ENCODE results near the gene SCLY. TPM values are rescaled to one million over a fixed set of nuclear protein-coding genes. Genes with fewer than 3 reads are reported as not detected.

Gene SCLY
- total and polyA plus RNA-seq, 2 of the 13 experiments (the other 11 are each of a cell fraction or from before 2014, with no cell fraction given) = 27.9 to 38.6 TPM

DNA sequence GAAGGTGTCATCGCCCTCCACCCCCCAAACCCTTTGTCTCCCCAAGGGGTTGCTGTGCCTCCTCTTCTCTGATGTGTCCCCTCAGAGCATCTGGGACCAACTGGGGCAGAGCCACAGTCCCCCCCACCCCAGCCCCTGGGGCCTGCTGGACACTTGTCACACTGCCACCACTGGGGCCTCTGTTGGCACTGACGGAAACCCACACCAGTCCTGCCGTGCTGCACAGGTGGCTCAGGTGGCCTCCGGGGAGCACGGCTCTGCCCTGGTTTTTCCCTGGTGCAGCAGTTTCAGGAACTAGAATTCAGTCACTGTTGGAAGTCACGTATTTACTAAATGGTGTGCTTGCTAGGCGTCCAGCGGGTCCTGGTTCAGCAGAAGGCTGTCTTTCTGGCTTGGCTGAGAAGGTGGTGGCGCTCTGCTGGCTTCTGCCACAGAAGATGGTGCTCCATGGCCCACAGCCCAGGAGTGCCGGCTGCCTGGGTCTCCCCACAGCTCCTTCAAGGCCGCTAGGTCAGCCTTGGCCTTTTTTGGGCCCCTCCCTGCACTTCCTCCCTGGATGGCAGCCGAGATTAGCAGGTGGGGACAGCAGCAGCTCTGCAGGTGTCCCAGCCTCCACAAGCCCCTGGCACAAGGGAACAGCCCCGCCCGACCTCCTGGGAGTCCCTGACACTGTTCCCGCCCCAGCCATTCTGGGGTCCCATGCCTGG is 59.1 kb downstream of the SCLY start:
- intact Hi-C loops (cut with micrococcal nuclease; ENCODE audit: unreplicated experiment) = no loop called here

DNA sequence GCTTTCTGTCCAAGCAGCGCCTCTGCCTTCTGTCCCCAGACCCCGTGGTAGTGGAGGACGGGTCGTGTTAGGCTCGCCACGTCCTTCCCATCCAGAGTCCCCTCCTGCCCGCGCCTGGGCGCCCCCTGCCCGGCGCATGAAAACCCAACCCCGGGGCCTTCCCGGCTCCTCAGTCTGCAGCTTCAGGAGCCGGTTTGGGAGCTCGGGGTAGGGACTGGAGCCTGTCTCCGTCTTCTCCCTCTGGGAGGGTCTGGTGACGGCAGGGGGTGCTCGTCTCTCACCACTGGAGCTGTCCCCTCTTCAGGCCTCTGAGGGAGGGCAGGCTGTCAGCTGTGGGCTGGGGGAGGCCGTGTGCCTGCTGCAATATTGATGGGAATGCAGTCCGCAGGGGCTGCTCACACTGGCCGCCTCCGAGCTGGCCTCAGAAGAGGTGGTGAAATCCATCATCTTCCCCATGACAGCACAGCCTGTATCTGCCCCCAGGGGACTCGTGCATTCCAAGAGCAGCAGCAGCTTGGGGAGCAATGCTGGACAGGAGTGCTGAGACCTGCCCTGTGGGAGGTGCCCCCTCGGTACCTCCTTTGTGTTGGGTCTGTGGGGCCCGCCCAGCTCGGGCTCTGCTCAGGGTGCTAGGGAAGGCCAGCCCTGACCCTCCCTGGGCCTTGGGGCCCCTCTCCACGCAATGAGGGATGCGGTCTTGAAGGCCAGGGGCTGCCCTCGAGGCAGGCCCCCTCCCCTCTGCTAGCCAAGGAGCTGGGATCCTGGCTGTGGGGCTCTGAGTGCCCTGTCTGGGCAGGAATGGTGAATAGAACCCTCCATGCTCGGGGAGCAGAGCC is 59.9 kb downstream of the SCLY start:
- in situ Hi-C loops (cut with HindIII; ENCODE audit: extremely low pct_ligation_motif_present, low pct_unique_long_range_greater_than_20kb) (no loop called here), intact Hi-C loops (cut with micrococcal nuclease; ENCODE audit: unreplicated experiment) (no loop called here)
- H3K4me3 ChIP-seq (replicated peaks in 1 of 3; ENCODE audit: insufficient read depth in 1 of 3, low read depth in 2 of 3, low read length in 3 of 3) = peak overlapping the region in 1 of 3 experiments; percentile 22; a peak in 1 of 6 replicates
- H3K4me2 ChIP-seq (ENCODE audit: low read depth, low read length) = peak overlapping the region; percentile 36
- no TSS peak for BruUV-seq (replicated peaks)
- peaks cover 3 to 57% of the 10 kb centered on the region in 2 experiments for H3K27me3 ChIP-seq (ENCODE audit: control insufficient read depth in 1 of 2, insufficient read depth in 2 of 2, low read length in 2 of 2)
- H3K4me1 ChIP-seq (ENCODE audit: insufficient read depth, low read length) = 0 out of 2 replicates have a peak, but pooled peaks cover 11% of the 10 kb centered on the region
- H3K36me3 ChIP-seq (replicated peaks in 1 of 2; ENCODE audit: control insufficient read depth in 1 of 2, insufficient read depth in 2 of 2, low read length in 2 of 2) = no peaks in the 10 kb centered on the region
- H3K9ac ChIP-seq (ENCODE audit: insufficient read depth, low read depth, low read length) = no peak overlapping the region
- no peak overlapping the region for H3K27ac ChIP-seq (ENCODE audit: extremely low read length, insufficient read depth, low read length)
- H2AFZ ChIP-seq (ENCODE audit: low read length) = no peak overlapping the region
- no peaks in the 10 kb centered on the region for H4K20me1 ChIP-seq (ENCODE audit: insufficient read depth, low read length)
- FAIRE-seq (no peak), ATAC-seq (peak; percentile 77), DNase-seq (ENCODE audit: low spot score) (no peak)
- WGBS (ENCODE audit: low lambda C conversion rate) = 15% methylated on average over 15 of the region's 30 CpGs
- no peaks in the 10 kb centered on the region for H3K79me2 ChIP-seq (ENCODE audit: insufficient read depth, low read length)
- CTCF ChIA-PET (ENCODE audit: low intra/inter-chr PET ratio, low total read pairs) = interaction anchor here (1.5 kb wide), 1 partner anchor 19 kb away, joined by 6 read pairs; no protein-coding TSS in a partner anchor
- no peaks in the 10 kb centered on the region for H3K9me3 ChIP-seq (ENCODE audit: low read length)
- POLR2A ChIA-PET = no interaction called here
- 0 out of 2 replicates have a peak, but pooled peaks have one; percentile 52 for TF ChIP-seq ARNT2 (CRISPR knock-in tag; IDR thresholded peaks at IDR 0.05; ENCODE audit: low read depth)
- no peak for TF ChIP-seq ZNF251 (CRISPR knock-in tag; IDR thresholded peaks at IDR 0.05)
- TF ChIP-seq, protein P1, sequence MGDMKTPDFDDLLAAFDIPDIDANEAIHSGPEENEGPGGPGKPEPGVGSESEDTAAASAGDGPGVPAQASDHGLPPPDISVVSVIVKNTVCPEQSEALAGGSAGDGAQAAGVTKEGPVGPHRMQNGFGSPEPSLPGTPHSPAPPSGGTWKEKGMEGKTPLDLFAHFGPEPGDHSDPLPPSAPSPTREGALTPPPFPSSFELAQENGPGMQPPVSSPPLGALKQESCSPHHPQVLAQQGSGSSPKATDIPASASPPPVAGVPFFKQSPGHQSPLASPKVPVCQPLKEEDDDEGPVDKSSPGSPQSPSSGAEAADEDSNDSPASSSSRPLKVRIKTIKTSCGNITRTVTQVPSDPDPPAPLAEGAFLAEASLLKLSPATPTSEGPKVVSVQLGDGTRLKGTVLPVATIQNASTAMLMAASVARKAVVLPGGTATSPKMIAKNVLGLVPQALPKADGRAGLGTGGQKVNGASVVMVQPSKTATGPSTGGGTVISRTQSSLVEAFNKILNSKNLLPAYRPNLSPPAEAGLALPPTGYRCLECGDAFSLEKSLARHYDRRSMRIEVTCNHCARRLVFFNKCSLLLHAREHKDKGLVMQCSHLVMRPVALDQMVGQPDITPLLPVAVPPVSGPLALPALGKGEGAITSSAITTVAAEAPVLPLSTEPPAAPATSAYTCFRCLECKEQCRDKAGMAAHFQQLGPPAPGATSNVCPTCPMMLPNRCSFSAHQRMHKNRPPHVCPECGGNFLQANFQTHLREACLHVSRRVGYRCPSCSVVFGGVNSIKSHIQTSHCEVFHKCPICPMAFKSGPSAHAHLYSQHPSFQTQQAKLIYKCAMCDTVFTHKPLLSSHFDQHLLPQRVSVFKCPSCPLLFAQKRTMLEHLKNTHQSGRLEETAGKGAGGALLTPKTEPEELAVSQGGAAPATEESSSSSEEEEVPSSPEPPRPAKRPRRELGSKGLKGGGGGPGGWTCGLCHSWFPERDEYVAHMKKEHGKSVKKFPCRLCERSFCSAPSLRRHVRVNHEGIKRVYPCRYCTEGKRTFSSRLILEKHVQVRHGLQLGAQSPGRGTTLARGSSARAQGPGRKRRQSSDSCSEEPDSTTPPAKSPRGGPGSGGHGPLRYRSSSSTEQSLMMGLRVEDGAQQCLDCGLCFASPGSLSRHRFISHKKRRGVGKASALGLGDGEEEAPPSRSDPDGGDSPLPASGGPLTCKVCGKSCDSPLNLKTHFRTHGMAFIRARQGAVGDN (CRISPR knock-in tag; IDR thresholded peaks at IDR 0.05) = peak; percentile 38; the same call in 1 of the 2 replicates
- TF ChIP-seq SP1 (IDR thresholded peaks at IDR 0.05) = no peak
- no peak for TF ChIP-seq SP1 (CRISPR knock-in tag; IDR thresholded peaks at IDR 0.05)
- peak; percentile 84 for TF ChIP-seq CTCF (CRISPR knock-in tag; IDR thresholded peaks at IDR 0.05)

More for the DNA sequence above, 59.1 kb downstream of the SCLY start:
- 18% methylated on average over 11 of the region's 15 CpGs for WGBS (ENCODE audit: low lambda C conversion rate)
- DNase-seq (ENCODE audit: low spot score) (no peak), ATAC-seq (peak; percentile 20), FAIRE-seq (no peak)
- Histone ChIP-seq H2AFZ (ENCODE audit: low read length) (no peak overlapping the region), H3K9me3 (ENCODE audit: low read length) (no peaks in the 10 kb centered on the region), H3K36me3 (replicated peaks in 1 of 2; ENCODE audit: control insufficient read depth in 1 of 2, insufficient read depth in 2 of 2, low read length in 2 of 2) (no peaks in the 10 kb centered on the region), H3K27me3 (ENCODE audit: control insufficient read depth in 1 of 2, insufficient read depth in 2 of 2, low read length in 2 of 2) (peaks cover 3 to 57% of the 10 kb centered on the region in 2 experiments), H3K79me2 (ENCODE audit: insufficient read depth, low read length) (no peaks in the 10 kb centered on the region), H3K4me1 (ENCODE audit: insufficient read depth, low read length) (0 out of 2 replicates have a peak, but pooled peaks cover 11% of the 10 kb centered on the region), H4K20me1 (ENCODE audit: insufficient read depth, low read length) (no peaks in the 10 kb centered on the region), H3K9ac (ENCODE audit: insufficient read depth, low read depth, low read length) (no peak overlapping the region), H3K27ac (ENCODE audit: extremely low read length, insufficient read depth, low read length) (no peak overlapping the region), H3K4me3 (replicated peaks in 1 of 3; ENCODE audit: insufficient read depth in 1 of 3, low read depth in 2 of 3, low read length in 3 of 3) (peak overlapping the region in 1 of 3 experiments; percentile 22; a peak in 1 of 6 replicates), H3K4me2 (ENCODE audit: low read depth, low read length) (peak overlapping the region; percentile 36)
- in situ Hi-C loops (cut with HindIII; ENCODE audit: extremely low pct_ligation_motif_present, low pct_unique_long_range_greater_than_20kb) = no loop called here
- ChIA-PET POLR2A (no interaction called here), CTCF (ENCODE audit: low intra/inter-chr PET ratio, low total read pairs) (interaction anchor here (1.5 kb wide), 1 partner anchor 20 kb away, joined by 6 read pairs; no protein-coding TSS in a partner anchor)
- no TSS peak for BruUV-seq (replicated peaks)
- TF ChIP-seq MIXL1 (CRISPR knock-in tag; IDR thresholded peaks at IDR 0.05) (no peak), ZNF430 (CRISPR knock-in tag; IDR thresholded peaks at IDR 0.05) (0 out of 2 replicates have a peak, but pooled peaks have one; percentile 9), ZNF839 (CRISPR knock-in tag; IDR thresholded peaks at IDR 0.05; ENCODE audit: borderline replicate concordance) (0 out of 2 replicates have a peak, but pooled peaks have one; percentile 37), HNF4A (CRISPR knock-in tag; IDR thresholded peaks at IDR 0.05) (no peak), ZNF777 (CRISPR knock-in tag; IDR thresholded peaks at IDR 0.05) (no peak), ZNF263 (CRISPR knock-in tag; IDR thresholded peaks at IDR 0.05) (peak; percentile 61; the same call in 1 of the 2 replicates)
